VCaP (cell line): Measurements from ENCODE around the gene BRPF1.

Experiments used
- H3K27ac ChIP-seq: fragments of 450-650 bp; 2 replicates; pipeline ENCODE4 v1.5.1; 2017
- CTCF ChIP-seq: fragments of 450-650 bp; conservative IDR thresholded peaks from 2 replicates; pipeline ENCODE4 v1.5.1; 2017; ENCODE audit warnings: mild to moderate bottlenecking, moderate library complexity

Gene BRPF1

GRCh38 chr3:9695746-9696145 is 35.8 kb upstream of the BRPF1 start:
- TF ChIP-seq CTCF = no peak
- H3K27ac ChIP-seq = no peak overlapping the region

- H3K27ac ChIP-seq = no peak overlapping the region
- TF ChIP-seq CTCF = no peak
These were observed 34.9 kb upstream of the BRPF1 start for GRCh38 chr3:9696480-9697220.

- no peak for TF ChIP-seq CTCF
- no peak overlapping the region for H3K27ac ChIP-seq
These were observed 33.6 kb upstream of the BRPF1 start for GRCh38 chr3:9697892-9698291.

- no peak for TF ChIP-seq CTCF
- H3K27ac ChIP-seq = no peak overlapping the region
These were observed 33.2 kb upstream of the BRPF1 start for GRCh38 chr3:9698293-9698692.

GRCh38 chr3:9700536-9700935 is 31.0 kb upstream of the BRPF1 start:
- TF ChIP-seq CTCF = no peak

GRCh38 chr3:9701006-9701405 is 30.5 kb upstream of the BRPF1 start:
- TF ChIP-seq CTCF = no peak
- no peak overlapping the region for H3K27ac ChIP-seq

More at GRCh38 chr3:9700536-9700935, 31.0 kb upstream of the BRPF1 start:
- no peak overlapping the region for H3K27ac ChIP-seq

- no peak overlapping the region for H3K27ac ChIP-seq
- no peak for TF ChIP-seq CTCF
These were observed 29.8 kb upstream of the BRPF1 start for GRCh38 chr3:9701711-9702110.
